ENCODE measurements around the gene CCDC146.
"Not testable (repeated sequence)": the region's sequence is repeated elsewhere in the genome, so short reads cannot be mapped to it uniquely, and the experiment has no call there.

CCDC146 gene

GRCh38 chr7:77202481-77202976 is 80.1 kb downstream of the CCDC146 start:
- DNase-seq: peak; percentile 43

- DNase-seq: no peak
These were observed 83.3 kb downstream of the CCDC146 start for GRCh38 chr7:77205706-77206105.

GRCh38 chr7:77208416-77208815 is 86.0 kb downstream of the CCDC146 start:
- peak; percentile 44 for DNase-seq

GRCh38 chr7:77209479-77210139 is 87.2 kb downstream of the CCDC146 start:
- no peak for DNase-seq

DNA sequence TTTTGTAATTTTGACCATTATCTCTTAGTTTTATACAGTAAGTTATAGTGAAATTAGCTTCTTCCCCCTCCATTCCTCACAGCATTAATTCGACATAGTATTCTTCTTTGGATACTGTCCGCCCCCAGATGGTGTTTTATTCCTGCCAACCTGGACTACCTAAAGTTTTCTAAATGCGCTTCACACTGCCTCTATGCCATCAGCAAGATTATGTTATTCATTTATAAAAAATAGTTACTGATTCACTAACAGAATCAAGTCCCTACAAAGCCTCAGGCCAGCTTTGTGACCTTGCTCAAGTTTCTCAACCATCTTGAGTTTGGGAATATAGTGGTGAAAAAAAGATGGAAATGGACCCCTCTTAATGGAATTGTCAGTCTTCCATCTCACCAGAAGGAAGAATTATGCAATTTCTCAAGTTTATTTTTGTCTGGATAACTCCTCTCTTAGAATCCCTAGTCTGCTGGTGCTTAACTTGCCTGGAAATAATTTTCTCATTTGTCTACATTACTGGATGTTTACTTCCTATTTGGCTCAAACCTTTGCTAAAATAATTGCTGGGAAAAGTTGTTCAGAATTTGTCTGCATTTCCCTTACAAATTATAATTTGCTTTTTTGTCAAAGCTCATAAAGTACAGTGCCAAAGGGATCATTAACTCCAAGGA is 93.9 kb downstream of the CCDC146 start:
- DNase-seq: no peak

DNA sequence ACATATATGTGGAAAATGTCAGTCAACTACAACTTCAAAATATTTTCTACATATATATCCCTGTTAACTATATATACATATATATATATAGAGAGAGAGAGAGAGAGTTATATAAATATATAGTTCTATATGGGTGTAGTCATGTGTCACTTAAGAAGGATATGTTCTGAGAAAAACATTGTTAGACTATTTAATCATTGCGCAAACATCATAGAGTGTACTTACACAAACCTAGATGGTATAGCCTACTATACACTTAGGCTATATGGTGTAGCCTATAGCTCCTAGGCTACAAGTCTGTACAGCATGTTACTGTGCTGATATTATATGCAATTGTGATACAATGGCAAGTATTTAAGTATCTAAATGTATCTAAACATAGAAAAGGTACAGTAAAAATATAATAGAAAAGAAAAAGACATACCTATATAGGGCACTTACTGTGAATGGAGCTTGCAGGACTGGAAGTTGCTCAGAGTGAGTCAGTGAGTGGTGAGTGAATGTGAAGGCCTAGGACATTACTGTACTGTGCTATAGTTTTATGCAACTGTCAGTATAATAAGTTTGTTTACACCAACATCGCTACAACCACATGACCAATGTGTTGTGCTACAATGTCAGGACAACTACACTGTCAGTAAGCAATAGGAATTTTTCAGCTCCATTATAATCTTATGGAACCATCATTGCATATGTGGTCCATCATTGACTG is 95.2 kb downstream of the CCDC146 start:
- no peak for DNase-seq

GRCh38 chr7:77219701-77220331 is 97.4 kb downstream of the CCDC146 start:
- not testable (repeated sequence) for DNase-seq

DNA sequence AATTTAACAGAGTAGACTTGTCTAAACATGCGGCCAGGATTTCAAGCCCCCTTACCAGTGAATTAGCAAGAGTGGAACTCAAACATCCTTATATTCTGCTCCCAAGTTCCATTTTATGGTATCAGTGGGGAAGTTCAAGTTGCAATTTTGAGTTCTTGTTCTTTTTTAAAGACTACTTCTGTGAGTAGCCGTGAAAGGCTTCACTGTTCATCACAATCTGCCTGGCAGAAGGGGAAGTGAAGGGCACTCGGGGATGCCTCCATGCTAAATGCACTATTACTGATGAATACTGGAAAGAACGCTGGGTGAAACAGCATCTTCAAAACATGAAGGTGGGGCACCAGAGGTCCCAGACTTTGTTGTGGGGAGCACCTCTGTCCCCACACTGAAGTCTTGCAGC is 99.7 kb downstream of the CCDC146 start:
- peak; percentile 49 for DNase-seq

- DNase-seq: no peak
These were observed 100.4 kb downstream of the CCDC146 start for GRCh38 chr7:77222819-77223218.

DNA sequence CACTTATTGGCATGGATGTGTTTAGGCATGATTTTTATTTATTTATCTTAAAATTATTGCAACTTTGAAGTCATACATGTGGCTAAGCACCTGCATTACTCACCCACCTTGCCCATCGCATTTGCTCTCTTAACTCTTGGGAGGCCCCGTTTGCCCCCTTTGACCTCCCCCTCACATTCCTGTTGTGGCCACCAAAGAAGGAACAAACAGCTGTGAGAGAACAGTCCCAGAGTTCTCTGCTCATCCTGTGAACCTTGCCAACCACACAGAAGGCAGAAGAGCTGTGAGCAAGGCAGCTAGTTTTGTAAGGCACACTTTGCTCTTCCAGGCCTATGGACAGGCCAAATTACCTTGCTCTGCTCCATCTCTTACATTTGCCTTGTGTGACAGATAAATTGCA is 100.8 kb downstream of the CCDC146 start:
- no peak for DNase-seq

GRCh38 chr7:77226357-77226839 is 104.0 kb downstream of the CCDC146 start:
- peak; percentile 9 for DNase-seq

DNA sequence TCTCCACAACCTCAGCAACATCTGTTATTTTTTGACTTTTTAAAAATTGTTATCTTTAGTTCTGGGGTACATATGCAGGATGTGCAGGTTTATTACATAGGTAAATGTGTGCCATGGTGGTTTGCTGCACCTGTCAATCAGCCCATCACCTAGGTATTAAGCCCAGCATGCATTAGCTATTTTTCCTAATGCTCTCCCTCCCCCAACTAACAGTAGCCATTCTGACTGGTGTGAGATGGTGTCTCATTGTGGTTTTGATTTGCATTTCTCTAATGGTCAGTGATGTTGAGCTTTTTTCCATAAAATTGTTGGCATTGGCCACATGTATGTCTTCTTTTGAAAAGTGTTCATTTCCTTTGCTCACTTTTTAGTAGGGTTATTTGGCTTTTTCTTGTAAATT is 106.4 kb downstream of the CCDC146 start:
- not testable (repeated sequence) for DNase-seq

GRCh38 chr7:77232467-77232866 is 110.1 kb downstream of the CCDC146 start:
- no peak for DNase-seq

DNA sequence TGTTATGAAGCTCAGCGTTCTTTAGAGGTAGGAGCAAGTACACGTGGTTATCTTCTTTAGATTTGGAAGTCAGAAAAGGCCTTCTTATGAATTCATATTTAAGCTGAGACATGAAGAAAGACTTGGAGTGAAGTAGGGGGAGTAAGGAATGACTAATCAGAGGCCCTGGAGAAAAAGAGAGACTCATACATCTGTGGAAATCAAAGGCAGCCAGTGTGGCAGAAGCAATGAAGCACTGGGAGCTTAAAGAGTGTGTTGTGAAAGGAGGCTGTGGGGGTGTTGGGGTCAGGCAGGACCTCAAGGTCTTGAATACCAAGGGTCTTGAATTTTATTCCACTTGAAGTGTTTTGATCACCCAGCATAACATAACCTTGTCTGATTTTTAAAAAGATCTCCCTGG is 112.9 kb downstream of the CCDC146 start:
- peak; percentile 65 for DNase-seq

DNA sequence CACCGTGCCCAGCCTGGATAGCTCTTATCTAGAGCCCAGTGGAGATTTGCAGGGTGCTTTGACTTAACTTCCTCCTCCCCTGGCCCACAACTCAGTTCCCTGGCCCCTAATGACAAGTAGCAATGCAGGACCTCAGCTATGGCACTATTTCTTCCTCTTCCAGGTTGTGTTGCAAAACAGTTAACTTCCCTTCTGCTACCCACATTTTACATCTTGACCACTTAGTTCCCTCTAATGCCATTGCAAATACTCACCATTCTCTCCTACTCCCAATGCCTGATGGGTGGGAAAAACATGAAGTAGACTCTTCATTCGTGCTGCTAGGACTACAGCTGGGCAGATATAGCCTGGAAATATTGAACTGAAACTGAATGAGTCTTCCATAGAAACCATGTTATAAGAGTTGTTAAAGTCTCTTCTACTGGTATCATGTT is 116.3 kb downstream of the CCDC146 start:
- peak; percentile 95 for DNase-seq

DNA sequence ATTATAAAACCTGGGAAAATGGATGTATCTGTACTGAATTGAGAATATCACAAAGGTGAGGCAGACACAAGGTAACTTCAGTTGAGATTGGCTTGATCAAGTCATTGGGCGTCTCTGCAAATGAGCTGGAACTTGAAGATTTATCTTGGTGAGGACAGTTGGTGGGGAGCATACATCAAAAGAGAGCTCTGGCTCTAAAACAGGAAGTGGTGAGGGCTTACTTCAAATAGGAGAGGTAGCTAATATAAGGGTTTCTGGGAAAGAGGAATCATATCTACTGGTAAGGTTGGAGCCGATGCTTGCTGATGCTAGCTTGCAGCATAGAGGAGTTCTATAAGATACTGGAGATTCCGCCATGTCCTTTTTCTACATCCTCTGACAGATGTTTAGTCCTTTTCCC is 117.1 kb downstream of the CCDC146 start:
- DNase-seq: peak; percentile 22

DNA sequence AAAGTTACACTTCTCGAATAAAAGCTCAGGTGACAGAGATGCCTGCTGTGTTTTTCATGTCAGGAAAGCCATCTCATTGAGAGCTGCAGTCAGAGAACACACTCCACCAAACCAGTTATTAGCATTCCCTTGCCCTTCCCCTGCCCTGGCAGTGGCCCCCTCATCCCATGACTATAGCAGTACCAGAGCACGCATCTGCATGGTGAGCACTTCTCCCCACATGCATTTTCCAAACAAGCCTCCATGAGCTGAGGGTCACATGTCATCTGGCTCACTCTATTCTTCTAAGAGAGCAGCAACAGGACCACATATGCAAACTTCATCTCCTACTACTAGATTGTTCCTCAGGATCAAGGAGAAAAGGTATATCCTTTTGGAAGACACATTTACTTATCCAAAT is 119.7 kb downstream of the CCDC146 start:
- DNase-seq: peak; percentile 2

DNA sequence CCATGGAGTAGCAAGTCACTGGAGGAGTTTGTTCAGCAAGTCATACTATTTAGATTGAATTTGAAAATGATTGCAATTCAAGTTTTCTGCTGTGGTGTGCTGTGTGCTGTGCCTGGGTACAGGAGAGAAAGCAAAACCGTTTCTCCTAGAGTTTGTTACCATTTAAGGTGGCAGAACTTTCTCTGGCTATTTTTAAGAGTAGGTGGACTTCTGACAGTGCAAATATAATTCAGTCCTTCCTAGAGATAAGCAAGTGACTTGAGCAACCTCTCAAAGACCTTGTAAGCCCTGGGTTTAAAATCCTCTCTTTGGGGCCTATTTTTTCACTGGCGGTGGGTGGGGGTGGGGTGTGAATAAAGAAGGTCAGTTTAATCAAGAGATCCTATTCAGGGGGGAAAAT is 120.1 kb downstream of the CCDC146 start:
- DNase-seq: peak; percentile 5

- DNase-seq: peak; percentile 71
These were observed 122.0 kb downstream of the CCDC146 start for GRCh38 chr7:77244222-77244934.

DNA sequence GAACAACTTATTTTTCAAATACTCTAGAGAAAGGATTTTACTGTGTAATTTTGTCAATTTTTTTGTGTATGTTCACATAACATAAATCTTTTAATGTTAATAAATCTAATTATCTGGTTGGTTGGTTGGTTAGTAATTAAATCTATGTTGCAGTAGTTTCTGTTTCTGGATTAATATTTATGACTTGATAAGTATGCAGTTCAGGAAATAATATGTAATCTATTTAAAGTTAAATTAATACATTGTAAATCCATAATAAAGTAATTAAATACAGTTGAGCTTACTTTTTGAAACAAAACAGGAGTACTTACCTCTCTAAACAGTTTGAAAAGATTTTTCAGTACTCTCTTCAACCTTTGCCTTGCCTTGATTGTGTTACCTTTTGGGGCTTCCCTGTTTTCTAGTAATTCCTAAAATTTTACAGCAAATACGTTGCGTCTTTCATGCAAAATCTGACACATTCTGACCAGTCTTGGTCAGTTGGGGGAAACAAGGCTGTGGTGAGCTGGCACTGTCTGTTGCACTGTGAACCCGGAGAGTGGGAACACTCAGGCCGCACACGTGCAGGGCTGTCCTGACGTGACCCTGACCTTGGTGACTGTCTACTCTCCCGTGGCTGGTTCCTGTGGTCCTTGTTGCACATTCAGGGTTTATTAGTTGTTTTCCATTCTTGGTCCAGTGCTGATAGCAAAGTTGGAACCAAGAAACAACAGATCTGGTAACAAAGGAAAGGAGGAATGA is 122.8 kb downstream of the CCDC146 start:
- DNase-seq: peak; percentile 73

DNA sequence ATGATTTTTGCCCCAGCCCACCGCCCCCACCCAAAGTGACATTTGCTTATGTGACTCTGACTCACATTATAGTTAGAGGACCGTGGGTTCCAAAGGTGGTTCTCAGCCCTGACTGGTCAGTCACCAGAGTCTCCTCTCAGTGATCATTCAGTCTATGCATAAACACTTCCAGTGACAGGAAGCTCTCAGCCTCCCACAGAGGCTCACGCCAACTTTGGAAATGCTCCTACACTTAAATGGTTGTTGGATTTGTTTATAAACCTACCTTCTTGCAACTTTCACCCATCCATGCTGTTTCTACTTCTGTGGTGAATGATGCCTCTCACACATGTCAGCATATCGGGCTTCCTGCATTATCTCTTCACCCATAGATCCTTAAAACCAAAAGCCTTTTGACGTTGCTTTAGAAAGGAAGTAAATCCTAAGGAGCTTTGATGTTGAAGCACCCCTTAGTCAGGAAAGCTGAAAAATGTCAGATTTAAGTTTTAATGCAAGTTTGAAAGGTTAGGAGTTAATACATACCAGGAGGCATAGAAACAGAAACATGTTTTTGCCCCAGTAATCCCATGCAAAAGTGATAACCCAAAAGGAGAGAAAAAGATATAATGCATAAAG is 123.7 kb downstream of the CCDC146 start:
- peak; percentile 64 for DNase-seq

Data from inflammatory macrophage treated with lipopolysaccharide for 4 hours (primary cell).